GM21576 (cell line): ENCODE measurements around the gene MAFG.
A peak's percentile ranks its signal among the peaks of the same experiment; 100 is the strongest.

Experiments
- ATAC-seq: cut with Tn5 transposase; IDR thresholded peaks from one replicate; pipeline ENCODE4 v1.9.1; 2021; ENCODE audit warnings: mild to moderate bottlenecking, moderate library complexity; ENCODE audit not compliant: unreplicated experiment

The MAFG gene

GRCh38 chr17:81911277-81911961, 16.1 kb downstream of the MAFG start, which contains the start of gene PCYT2:
TSS of gene PCYT2 (minus strand) at chr17:81911399. CDS start at chr17:81911355, 44 bp downstream.
- ATAC-seq, result peak; percentile 62

GRCh38 chr17:81910840-81911276, 16.7 kb downstream of the MAFG start:
- peak; percentile 25 for ATAC-seq

DNA sequence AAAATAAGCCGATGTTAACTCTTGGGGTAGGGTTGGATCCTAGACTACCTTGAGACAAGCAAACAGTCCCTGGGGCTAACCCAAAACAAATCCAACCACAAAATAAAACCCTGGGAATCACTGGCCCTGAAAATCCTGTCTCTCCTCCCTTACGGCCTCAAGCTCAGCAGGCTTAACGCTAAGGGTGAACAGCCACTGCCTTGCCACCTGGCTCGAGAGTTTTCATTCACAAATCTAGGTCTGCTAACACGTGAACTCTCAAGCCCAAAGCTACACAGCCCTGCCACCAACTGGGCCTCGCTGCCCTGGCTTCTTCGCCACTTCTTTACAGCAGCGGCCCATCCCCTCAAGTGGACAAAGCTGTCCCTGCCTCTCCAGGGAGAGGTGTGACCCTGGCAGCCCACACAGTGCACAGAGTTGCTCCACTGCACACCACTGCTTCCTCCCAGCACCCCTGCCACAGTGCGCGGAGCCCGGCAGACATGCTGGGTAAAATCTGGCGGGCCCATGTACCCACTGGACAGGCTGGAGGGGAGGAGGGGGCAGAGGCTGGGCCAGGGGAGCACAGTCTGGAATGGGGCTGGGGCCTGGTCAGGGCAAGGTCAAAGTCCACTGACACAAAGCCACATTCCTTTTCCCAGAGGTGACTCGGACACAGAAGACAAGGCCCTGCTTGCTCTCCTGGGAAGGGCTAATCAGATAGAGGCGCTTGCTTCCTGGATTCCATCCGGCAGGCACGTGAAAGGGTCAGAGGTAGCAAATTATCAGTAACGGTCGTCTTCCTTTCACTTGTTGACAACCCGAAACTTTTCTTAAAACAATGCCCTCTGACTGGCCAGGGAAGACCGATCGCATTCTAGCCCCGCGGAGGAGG, 17.3 kb downstream of the MAFG start:
- ATAC-seq, result no peak

DNA sequence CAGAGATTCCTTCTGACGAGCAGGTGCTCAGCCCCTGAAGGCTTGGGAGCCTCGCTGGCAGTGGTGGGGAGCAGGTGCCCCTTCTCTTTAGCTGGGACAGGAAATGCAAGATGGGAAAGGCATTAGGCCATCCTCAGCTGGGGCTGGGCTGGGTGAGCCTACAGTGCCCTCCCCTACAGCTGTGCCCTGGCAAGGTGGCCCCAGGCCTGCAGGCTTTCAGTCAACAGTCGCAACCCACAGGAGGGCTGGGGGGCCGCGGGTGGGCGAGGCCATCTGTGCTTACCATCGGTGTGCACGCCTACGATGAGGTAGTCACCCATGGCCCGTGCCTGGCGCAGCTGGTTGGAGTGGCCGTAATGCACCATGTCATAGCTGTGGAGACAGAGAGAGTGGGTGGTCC, 18.3 kb downstream of the MAFG start:
- no peak for ATAC-seq

DNA sequence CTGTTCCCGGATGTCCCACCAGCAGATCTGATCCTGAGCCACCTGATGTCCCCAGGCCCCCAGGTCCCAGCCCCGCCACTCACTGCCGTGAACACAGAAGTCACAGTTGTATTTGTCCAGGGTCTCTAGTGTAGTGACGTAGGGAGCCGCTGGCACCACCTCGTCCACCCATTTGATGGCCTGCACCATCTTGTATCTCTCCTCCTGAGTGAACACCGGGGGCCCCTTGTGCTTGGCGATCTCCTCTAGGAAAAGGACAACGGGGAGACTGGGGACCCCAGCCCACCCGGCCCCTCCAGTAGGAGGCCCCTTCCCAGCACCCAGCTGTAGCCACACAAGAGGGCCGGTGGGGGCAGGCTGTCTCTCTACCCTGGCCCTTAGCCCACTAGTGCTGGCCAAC, 18.7 kb downstream of the MAFG start:
- ATAC-seq, result no peak

DNA sequence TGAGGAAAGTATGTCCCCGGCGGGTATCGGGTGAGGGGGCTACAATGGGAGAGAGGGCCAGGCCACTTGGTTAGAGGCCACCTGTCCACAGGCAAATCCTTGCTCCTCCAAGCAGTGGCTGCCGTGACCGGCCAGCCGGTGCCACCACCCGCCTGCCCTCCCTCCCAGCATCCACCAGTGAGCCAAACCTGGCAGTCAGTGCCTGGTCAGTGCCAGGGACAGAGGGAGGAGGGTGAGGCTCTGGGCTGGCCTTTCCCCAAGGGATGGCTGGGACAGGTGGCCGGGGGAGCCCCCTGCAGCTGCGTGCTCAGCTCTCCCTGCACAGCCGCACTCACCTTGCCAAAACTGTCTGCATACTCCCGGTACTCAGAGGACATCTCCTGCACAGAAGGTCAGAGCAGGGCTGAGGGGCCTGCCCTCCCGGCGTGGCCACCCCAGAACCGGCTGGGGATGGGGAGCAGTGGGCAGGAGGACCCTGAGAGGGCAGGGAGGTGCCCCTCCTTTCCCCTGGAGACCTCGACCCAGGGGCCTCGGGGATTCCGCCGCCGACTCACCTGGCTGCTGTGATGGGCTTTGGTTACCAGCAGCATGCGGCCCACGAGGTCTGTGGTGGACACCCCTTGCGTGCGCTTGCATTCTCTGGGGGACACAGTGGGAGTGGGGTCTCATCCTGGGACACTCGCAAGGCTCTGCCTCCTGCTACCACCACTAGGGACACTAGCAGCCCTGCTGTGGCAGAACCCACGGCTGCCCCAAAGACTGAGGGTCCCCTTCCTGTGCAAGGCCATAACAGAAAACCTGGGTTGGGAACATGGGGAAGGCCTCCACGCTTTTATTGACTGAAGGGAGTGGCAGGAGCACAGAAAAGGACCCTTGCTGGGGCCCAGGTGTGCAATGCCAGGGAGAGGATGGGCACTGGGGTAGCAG, 20.1 kb downstream of the MAFG start:
- ATAC-seq, result no peak

- no peak for ATAC-seq
Observed at GRCh38 chr17:81906476-81907218, 20.9 kb downstream of the MAFG start.

- ATAC-seq, result no peak
Observed at GRCh38 chr17:81905993-81906392, 21.5 kb downstream of the MAFG start.

GRCh38 chr17:81905424-81905875, 22.1 kb downstream of the MAFG start:
- ATAC-seq, result no peak

DNA sequence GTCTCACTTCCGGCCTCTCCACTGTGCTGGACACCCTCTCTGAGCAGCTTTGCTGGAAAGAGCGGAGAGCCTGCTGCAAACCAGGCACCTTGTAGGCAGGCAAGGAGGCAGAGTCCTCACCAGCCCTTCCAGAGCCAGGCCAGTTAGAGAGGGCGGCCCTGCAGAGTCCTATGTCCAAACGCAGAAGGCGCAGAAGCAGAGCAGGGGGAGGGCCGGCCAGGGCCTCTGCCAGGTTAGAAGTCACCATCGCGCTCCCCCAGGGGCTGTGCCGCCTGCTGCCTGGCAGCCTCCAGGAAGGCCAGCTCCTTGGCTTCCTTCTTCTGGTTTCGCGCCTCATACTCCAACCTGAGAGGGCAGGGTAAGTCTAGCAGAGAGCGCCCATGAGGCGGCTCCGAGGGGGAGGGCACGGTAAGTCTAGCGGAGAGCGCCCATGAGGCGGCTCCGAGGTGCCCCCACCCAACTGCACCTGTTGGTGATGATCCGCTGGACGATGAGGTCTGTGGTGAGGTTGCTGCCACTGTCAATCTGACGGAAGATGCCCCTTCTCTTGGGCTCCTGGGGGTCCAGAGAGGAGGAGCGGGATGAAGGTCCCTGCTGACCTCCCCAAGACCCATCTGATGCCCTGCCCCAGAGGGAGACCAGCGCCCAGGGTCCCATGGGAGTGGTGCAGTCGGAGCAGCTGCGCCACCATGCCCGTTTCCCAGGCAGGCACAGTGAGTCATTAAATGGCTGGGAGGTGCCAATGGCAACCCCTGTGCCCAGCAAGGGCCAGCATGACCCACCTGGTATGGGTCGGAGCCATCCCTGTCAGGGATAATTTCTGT, 22.7 kb downstream of the MAFG start:
- ATAC-seq, result no peak

- ATAC-seq, result no peak
Observed at GRCh38 chr17:81903896-81904599, 23.5 kb downstream of the MAFG start.

- no peak for ATAC-seq
Observed at GRCh38 chr17:81903415-81903831, 24.1 kb downstream of the MAFG start.

- no peak for ATAC-seq
Observed at GRCh38 chr17:81902653-81903414, 24.7 kb downstream of the MAFG start.

DNA sequence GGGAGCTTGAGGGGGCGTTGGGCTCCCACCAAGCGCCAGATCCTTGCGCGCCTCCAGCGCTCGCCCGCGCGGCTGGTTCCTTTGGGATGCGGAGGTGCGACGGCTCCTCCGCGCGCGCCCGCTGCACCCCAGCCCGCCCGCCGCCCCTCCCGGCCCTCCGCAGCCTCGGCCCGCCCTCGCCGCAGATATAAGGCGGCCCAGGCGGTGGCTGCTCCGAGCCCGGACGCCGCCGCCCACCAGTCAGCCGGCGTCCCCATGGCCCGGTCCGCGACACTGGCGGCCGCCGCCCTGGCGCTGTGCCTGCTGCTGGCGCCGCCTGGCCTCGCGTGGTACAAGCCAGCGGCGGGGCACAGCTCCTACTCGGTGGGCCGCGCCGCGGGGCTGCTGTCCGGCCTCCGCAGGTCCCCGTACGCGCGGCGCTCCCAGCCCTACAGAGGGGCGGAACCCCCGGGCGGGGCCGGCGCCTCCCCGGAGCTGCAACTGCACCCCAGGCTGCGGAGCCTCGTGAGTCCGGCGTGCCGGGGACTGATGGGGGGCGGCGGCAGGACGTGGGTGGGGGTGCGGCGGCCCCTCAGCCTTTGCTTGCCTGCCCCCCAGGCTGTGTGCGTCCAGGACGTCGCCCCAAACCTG, 25.4 kb downstream of the MAFG start, which contains the start of gene NPB:
TSS of gene NPB (plus strand) at position 216 of the 630 bp plus-strand sequence. CDS start at position 256, 40 bp downstream.
- ATAC-seq, result no peak

- no peak for ATAC-seq
Observed at GRCh38 chr17:81901167-81902022, 26.1 kb downstream of the MAFG start.

- ATAC-seq, result no peak
Observed at GRCh38 chr17:81900181-81900820, 27.2 kb downstream of the MAFG start.
